T-helper 2 cell treated with Interferon-gamma antibody and Interleukin-4, amounts not matched to agents 5 μg/mL and 100 μg/mL, for 36 hours (primary cell): ENCODE measurements around the gene KCNQ5.

Experiments
- DNase-seq: peaks from one replicate; pipeline ENCODE4 v3.0.0; 2021; ENCODE audit warnings: low spot score
- H3K27ac Mint-ChIP-seq: one replicate; pipeline ENCODE4 v1.8.0; 2021; ENCODE audit warnings: mild to moderate bottlenecking, mixed read lengths
- H3K27me3 Mint-ChIP-seq: one replicate; pipeline ENCODE4 v1.8.0; 2021; ENCODE audit warnings: low read depth, mixed read lengths
- H3K36me3 Mint-ChIP-seq: one replicate; pipeline ENCODE4 v1.8.0; 2021; ENCODE audit warnings: low read depth, mixed read lengths
- H3K4me1 Mint-ChIP-seq: one replicate; pipeline ENCODE4 v1.8.0; 2021; ENCODE audit warnings: low read depth, mixed read lengths
- H3K4me3 Mint-ChIP-seq: one replicate; pipeline ENCODE4 v1.8.0; 2022; ENCODE audit warnings: mild to moderate bottlenecking, moderate library complexity, mixed read lengths
- H3K9me3 Mint-ChIP-seq: one replicate; pipeline ENCODE4 v1.8.0; 2021; ENCODE audit warnings: mixed read lengths

The KCNQ5 gene

DNA sequence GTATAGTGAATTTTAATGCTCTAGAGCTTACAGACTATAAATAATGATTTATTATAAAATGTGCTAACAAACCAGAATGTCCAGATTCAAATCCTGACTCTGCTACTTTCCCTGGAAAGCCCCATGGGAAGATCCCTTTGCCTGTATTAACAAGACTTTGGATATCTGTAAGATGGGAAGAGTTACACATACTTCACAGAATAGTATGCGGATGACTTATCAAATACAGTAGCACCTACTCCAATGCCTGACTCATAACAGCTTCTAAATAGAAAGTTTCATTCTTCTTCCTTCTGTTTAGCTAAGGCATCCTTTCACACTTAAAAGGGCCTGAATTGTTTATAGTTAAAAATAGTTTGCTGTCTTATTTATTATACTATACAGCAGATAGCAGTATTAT, 166.3 kb downstream of the KCNQ5 start:
- Mint-ChIP-seq H3K9me3 (no peaks in the 10 kb centered on the region), H3K27me3 (no peaks in the 10 kb centered on the region), H3K4me3 (no peak overlapping the region), H3K4me1 (no peaks in the 10 kb centered on the region), H3K27ac (no peak overlapping the region), H3K36me3 (no peaks in the 10 kb centered on the region)
- DNase-seq, result no peak

DNA sequence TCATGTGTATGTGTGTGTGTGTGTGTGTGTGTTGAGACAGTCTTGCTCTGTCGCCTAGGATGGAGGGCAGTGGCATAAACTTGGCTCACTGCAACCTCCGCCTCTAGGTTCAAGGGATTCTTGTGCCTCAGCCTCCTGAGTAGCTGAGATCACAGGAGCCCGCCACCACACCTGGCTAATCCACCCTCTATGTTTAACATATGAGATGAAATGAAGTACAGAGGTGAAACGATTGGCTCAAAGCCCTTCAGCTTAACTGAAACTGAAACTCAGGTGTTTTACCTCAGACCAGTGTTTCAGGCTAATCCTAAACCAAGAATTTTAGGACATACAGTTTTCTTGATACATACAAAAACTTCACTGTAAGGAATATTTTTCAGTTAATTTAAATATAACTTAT, 167.3 kb downstream of the KCNQ5 start:
- H3K4me3 Mint-ChIP-seq, result no peak overlapping the region
- H3K27ac Mint-ChIP-seq, result no peak overlapping the region
- H3K27me3 Mint-ChIP-seq, result no peaks in the 10 kb centered on the region
- no peak for DNase-seq
- H3K9me3 Mint-ChIP-seq, result no peaks in the 10 kb centered on the region
- H3K36me3 Mint-ChIP-seq, result no peaks in the 10 kb centered on the region
- H3K4me1 Mint-ChIP-seq, result no peaks in the 10 kb centered on the region

DNA sequence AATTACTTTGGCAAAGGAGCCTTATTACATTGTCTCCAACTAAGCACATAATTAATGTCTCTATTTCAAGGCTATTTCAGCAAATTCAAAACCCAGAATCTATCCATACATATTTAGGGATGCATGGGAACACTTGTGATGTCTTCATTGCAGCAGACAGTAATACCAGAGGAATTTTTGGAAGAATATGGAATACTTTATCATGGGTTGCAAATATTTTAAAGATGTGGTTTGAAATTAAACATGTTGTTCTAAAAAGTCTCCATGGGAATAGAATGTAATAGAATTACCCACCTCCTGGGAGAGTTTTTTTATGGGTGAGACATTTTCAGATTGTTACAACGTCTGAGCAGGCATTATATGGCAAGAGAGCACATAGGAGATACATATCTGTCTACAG, 170.8 kb downstream of the KCNQ5 start:
- no peaks in the 10 kb centered on the region for H3K4me1 Mint-ChIP-seq
- H3K36me3 Mint-ChIP-seq, result no peaks in the 10 kb centered on the region
- no peak for DNase-seq
- no peaks in the 10 kb centered on the region for H3K9me3 Mint-ChIP-seq
- no peak overlapping the region for H3K4me3 Mint-ChIP-seq
- no peaks in the 10 kb centered on the region for H3K27me3 Mint-ChIP-seq
- no peak overlapping the region for H3K27ac Mint-ChIP-seq

DNA sequence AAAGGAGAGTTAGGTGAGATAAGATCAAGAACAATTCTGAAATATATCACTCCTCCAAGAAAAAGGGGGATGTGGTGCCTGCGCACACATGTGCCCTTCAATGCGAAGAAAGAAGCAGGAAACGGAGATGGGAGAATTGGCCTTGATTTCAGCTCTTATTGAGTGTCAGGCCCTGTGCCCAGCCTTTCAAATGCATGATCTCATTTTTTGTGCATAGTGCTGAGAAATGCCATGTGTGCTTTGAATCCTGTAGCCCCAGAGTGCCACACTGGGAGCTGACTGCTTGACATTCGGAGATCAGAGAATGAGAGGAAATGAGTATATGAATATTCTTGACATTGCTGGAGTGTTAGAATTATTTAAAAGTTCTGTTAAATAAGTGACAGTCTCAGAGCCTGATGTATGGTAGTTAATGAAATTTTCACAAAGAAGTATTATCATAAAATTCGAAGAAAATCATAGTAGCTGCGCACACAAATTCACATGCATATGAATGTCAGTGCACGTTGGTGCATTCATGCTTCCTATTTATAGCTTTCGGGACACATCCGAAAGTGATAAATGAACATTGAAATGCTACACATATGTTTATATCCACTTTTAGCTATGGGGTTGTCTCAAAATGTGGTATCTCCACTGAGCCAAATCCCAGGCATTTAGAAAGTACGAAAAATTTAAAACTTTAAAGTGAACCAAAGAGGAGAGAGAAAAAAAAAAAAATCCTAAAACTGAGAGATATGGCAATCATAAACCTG, 172.0 kb downstream of the KCNQ5 start:
- no peaks in the 10 kb centered on the region for H3K27me3 Mint-ChIP-seq
- no peak overlapping the region for H3K27ac Mint-ChIP-seq
- no peak overlapping the region for H3K4me3 Mint-ChIP-seq
- H3K36me3 Mint-ChIP-seq, result no peaks in the 10 kb centered on the region
- no peaks in the 10 kb centered on the region for H3K9me3 Mint-ChIP-seq
- H3K4me1 Mint-ChIP-seq, result no peaks in the 10 kb centered on the region
- DNase-seq, result no peak

DNA sequence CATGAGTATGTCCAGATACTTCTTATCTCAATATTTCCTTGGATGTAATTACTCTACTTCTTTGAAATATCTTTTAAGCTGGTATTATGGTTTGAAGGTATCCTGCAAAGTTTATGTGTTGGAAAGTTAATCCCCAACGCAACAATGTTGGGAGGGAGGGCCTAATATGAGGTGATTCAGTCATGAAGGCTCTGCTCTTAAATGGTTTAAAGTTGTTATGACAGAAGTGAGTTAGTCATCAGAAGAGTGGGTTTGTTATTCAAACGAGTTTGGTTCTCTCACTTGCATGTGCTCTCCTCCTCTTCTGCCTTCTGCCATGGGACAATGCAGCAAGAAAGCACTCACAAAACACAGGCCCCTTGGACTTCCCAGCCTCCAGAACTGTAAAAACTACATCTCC, 176.3 kb downstream of the KCNQ5 start:
- Mint-ChIP-seq H3K36me3 (no peaks in the 10 kb centered on the region), H3K27ac (no peak overlapping the region), H3K4me3 (no peak overlapping the region), H3K9me3 (no peaks in the 10 kb centered on the region), H3K4me1 (no peaks in the 10 kb centered on the region), H3K27me3 (no peaks in the 10 kb centered on the region)
- DNase-seq, result no peak

DNA sequence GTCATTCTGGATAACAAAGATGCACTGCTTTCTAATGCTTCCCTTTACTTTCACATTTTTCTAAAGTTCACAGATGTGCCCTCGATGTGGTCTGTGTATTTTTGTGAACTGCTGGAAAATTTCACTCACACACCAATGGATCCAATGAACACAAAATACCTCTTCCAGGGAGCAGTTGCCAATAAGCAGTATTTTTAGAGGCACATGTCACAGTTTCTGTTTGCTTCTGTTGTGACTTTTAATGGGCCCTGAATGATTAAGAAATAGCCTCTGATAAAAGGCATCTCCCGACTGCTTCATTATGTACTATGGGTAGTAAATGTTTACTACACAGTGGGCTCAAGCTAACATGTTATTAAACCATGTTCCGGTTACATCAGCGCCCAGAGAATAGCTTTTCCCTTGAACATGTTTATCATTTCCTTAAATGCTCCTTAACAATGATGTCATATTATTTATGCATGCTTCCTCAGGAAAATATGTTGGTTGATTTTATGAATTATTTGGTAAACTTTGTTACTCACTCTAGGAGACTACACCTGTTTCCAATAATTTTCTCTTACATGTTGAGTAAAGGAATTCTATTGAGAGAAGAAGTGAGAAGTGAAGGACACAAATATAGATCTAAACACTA, 188.0 kb downstream of the KCNQ5 start:
- Mint-ChIP-seq H3K9me3 (no peaks in the 10 kb centered on the region), H3K4me1 (peaks cover 9% of the 10 kb centered on the region)
- no peak for DNase-seq

DNA sequence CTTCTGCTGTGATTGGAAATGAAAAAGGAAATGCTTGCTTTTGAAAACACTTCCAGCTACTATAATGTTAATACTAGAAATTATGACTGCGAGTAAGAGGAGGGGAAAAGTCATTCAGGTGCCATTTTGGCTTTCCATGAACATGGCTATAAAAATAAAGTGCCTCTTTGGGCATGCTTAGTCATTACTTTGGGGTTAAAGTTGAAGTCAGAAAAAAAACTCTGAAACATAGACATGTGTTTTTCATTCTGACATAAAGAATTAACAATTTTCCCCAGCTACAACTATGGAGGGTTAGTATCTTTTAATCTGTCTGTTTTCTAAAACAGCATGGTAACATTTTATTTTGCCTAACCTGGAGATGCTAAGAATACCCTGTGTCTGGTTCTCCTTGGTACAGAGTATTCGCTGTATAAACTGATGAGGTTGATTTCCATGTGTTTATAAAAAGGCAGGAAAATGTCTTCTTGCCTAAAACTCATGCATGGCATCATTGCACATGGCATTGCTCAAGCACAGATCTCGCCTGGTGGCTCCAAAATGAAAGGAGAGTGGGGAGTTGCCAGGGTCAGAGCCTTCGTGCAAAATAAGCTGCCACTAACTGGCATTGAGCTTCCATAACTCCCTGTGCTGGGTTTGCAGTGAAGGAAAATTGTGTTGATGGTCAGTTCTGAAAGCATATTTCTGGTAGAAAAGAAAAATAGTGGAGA, 188.9 kb downstream of the KCNQ5 start:
- H3K4me3 Mint-ChIP-seq, result no peak overlapping the region
- H3K27ac Mint-ChIP-seq, result no peak overlapping the region
- no peaks in the 10 kb centered on the region for H3K36me3 Mint-ChIP-seq
- DNase-seq, result no peak
- peaks cover 12% of the 10 kb centered on the region for H3K4me1 Mint-ChIP-seq
- no peaks in the 10 kb centered on the region for H3K9me3 Mint-ChIP-seq
- no peaks in the 10 kb centered on the region for H3K27me3 Mint-ChIP-seq

More for the DNA sequence above, 188.0 kb downstream of the KCNQ5 start:
- Mint-ChIP-seq H3K27me3 (no peaks in the 10 kb centered on the region), H3K4me3 (no peak overlapping the region), H3K36me3 (no peaks in the 10 kb centered on the region), H3K27ac (no peak overlapping the region)

DNA sequence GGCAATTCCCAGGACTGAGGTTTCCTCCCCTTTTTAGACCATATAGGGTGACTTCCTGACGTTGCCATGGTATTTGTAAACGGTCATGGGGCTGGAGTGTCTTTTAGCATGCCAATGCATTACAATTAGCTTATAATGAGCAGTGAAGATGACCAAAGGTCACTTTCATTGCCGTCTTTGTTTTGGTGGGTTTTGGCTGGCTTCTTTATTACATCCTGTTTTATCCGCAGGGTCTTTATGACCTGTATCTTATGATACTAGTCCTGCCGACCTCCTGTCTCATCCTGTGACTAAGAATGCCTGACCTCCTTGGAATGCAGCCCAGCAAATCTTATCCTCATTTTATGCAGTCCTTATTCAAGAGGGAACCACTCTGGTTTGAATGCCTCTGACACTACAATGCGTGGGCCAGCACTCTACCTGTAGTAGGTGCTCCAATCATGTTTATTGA, 190.1 kb downstream of the KCNQ5 start:
- Mint-ChIP-seq H3K9me3 (no peaks in the 10 kb centered on the region), H3K27me3 (no peaks in the 10 kb centered on the region), H3K4me3 (no peak overlapping the region), H3K27ac (no peak overlapping the region), H3K36me3 (no peaks in the 10 kb centered on the region), H3K4me1 (peaks cover 12% of the 10 kb centered on the region)
- DNase-seq, result no peak

DNA sequence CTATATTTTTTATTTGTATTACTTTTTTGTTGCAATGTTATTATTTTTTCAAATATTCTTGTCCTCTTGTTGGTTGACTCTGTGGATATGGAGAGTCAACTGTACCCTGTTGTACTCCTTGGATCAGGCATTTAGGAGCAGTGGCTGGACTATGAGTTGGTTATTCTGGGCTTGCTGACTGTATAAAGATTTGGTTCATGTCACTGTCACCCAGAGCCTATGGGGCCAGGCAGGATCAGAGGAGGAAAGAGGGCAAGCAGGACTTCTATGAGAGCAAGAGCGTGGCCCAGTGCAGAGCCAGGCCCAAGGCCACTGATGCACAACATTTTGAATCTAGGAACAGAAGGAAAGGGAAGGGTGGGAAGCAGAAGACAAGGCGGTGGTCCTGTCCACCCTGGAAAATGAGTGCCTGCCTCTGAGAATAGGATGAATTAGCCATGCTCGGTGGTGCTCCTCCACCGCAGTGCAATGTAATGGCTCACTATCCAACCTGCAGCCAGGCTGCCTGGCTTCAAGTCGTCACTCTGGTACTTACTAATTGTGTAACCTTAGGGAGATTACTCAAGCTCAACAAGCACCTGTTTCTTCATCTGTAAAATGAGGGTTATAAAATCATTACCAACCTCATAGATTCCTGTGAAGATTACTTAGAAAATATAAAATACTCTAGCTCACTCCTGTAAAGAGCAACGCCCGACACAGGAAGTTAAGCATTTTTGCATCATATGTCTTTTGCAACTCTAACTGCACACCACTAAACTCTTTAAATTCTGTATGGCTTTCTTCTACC, 192.1 kb downstream of the KCNQ5 start:
- Mint-ChIP-seq H3K27ac (no peak overlapping the region), H3K4me1 (peaks cover 12% of the 10 kb centered on the region), H3K9me3 (no peaks in the 10 kb centered on the region), H3K27me3 (no peaks in the 10 kb centered on the region), H3K36me3 (no peaks in the 10 kb centered on the region), H3K4me3 (no peak overlapping the region)
- no peak for DNase-seq

DNA sequence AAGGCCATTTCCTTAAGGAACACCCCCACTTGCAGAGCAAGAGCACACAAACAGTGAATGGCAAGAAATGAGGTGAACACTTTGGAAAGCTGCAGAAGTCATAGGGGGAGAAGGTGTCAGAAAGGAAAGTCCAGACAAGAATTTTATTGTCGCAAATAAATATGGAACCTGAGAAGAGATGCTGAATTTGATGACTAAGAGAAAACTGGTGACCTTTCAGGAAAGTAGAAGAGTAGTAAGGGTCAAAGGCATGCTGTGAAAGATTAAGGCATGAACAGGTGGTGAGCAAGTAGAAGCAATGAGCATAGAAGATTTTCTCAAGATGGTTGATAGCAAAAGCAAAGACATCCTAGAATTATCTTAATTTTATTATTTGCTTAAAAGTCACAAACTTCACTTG, 194.2 kb downstream of the KCNQ5 start:
- Mint-ChIP-seq H3K36me3 (no peaks in the 10 kb centered on the region), H3K27ac (no peak overlapping the region), H3K9me3 (no peaks in the 10 kb centered on the region), H3K4me3 (no peak overlapping the region), H3K4me1 (peaks cover 12% of the 10 kb centered on the region), H3K27me3 (no peaks in the 10 kb centered on the region)
- no peak for DNase-seq

DNA sequence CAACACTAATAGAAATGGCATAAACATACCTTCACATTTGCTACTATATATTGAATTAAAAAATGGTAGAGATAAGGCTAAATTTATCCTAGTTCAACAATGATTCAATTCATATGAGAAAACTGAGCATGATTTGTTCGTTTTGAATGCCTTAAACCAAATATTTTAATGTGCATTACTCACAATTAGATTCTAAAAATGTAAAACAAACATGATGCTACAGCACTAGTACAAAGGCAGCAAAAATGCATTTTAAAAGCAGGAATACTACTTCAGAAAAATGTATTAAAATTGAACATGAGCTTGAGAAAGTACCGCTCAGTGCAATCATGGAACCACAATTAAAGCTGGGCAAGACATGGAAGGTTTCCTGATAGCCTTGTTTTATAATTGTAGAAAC, 195.3 kb downstream of the KCNQ5 start:
- no peak overlapping the region for H3K27ac Mint-ChIP-seq
- no peaks in the 10 kb centered on the region for H3K27me3 Mint-ChIP-seq
- H3K4me1 Mint-ChIP-seq, result peaks cover 12% of the 10 kb centered on the region
- H3K36me3 Mint-ChIP-seq, result no peaks in the 10 kb centered on the region
- no peak for DNase-seq
- H3K9me3 Mint-ChIP-seq, result no peaks in the 10 kb centered on the region
- no peak overlapping the region for H3K4me3 Mint-ChIP-seq

DNA sequence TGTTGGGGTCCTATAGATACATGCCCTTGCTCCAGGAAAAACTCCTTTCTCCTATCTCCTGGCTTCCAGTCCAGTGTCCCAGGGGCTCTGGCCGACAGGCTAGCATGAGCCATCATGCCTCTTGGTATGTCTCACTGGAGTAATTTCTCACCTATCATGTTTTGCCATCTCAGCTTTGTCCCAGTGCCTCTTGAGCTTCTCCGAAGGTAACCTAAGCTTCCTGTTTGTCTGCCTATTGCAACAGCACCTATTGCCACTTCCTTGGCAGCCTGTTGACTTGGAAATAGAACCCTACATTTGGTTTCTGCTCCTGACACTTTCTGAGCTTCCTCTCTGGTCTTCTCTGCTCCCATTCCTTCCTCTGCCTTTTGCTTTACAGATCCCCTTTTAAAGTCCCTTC, 197.7 kb downstream of the KCNQ5 start:
- Mint-ChIP-seq H3K4me1 (peaks cover 4% of the 10 kb centered on the region), H3K27me3 (no peaks in the 10 kb centered on the region), H3K4me3 (no peak overlapping the region), H3K36me3 (no peaks in the 10 kb centered on the region), H3K27ac (no peak overlapping the region), H3K9me3 (no peaks in the 10 kb centered on the region)
- no peak for DNase-seq

DNA sequence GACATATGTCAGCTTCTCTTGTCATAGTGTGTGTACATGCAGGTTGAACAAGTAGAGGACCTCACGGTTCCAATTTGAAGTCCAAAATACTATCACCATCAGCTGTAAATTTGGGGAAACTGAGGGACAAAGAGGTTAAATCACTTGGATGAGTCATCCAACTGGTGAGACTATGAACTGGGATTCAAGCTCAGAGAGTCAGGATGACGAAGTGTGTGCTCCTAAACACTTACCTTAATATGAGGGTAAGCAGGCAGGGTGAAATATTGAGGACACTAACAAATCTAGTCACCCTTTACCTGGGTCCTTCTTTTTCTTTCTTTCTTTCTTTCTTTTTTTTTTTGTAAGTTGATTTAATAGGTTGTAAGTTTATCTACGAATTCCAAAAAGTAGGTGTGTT, 198.3 kb downstream of the KCNQ5 start:
- Mint-ChIP-seq H3K9me3 (no peaks in the 10 kb centered on the region), H3K36me3 (no peaks in the 10 kb centered on the region), H3K27ac (no peak overlapping the region), H3K4me1 (peaks cover 7% of the 10 kb centered on the region), H3K27me3 (no peaks in the 10 kb centered on the region), H3K4me3 (no peak overlapping the region)
- no peak for DNase-seq

DNA sequence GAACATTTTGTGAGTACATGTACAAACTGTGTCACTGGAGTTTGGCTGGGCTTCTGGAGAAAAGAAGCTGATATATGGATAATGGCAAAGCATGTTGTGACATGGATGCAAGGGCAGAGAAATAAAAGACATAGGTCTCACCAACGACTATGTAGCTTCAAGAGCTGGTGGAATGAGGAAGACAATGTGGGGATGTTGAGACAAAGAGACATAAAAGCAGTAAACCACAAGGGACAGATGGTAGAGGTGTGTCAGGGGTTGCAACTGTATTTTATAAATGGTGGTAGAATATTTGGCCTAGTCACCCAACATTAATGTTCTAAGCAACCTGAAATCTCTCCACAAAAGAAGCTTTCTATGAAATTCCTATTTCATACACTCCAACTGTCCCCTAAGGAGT, 199.0 kb downstream of the KCNQ5 start:
- H3K9me3 Mint-ChIP-seq, result no peaks in the 10 kb centered on the region
- H3K4me3 Mint-ChIP-seq, result no peak overlapping the region
- H3K36me3 Mint-ChIP-seq, result no peaks in the 10 kb centered on the region
- H3K27ac Mint-ChIP-seq, result no peak overlapping the region
- DNase-seq, result no peak
- peaks cover 7% of the 10 kb centered on the region for H3K4me1 Mint-ChIP-seq
- H3K27me3 Mint-ChIP-seq, result no peaks in the 10 kb centered on the region
